IPS DF 6.9 (cell line): Measurements from ENCODE around the gene DNAJB12.
A peak's percentile ranks its signal among the peaks of the same experiment; 100 is the strongest.
"Not testable (repeated sequence)": the region's sequence is repeated elsewhere in the genome, so short reads cannot be mapped to it uniquely, and the experiment has no call there.

ENCODE experiments used
- DNase-seq: peaks from one replicate; pipeline ENCODE4 v3.0.0-alpha.2; 2013; ENCODE audit warnings: low read depth, low spot score
- H3K27ac ChIP-seq: one replicate; pipeline ENCODE4 v1.5.1; 2013; ENCODE audit warnings: low read length, control low read depth
- H3K27me3 ChIP-seq: 2 replicates; pipeline ENCODE4 v1.6.1; 2013; ENCODE audit warnings: mild to moderate bottlenecking, low read length; ENCODE audit not compliant: control insufficient read depth, insufficient read depth
- H3K36me3 ChIP-seq: 2 replicates; pipeline ENCODE4 v1.6.1; 2013; ENCODE audit warnings: low read length; ENCODE audit not compliant: control insufficient read depth, insufficient read depth
- H3K4me1 ChIP-seq: 2 replicates; pipeline ENCODE4 v1.6.1; 2013; ENCODE audit warnings: low read length; ENCODE audit not compliant: control insufficient read depth, insufficient read depth
- H3K4me3 ChIP-seq: 2 replicates; pipeline ENCODE4 v1.5.1; 2013; ENCODE audit warnings: mild to moderate bottlenecking, low read length
- H3K9me3 ChIP-seq: 2 replicates; pipeline ENCODE4 v1.6.1; 2013; ENCODE audit warnings: low read length, inconsistent platforms; ENCODE audit not compliant: control insufficient read depth, insufficient read depth
- WGBS: extraction: QIAGEN DNeasy Blood & Tissue Kit; methylation state at CpG from one replicate; pipeline ENCODE4 v1.1.7; 2013; ENCODE audit warnings: mixed read lengths, missing lambda C conversion rate; ENCODE audit not compliant: insufficient read length, insufficient coverage; 5-methylcytosine and 5-hydroxymethylcytosine counted together

DNAJB12 gene

GRCh38 chr10:72354356-72355213, at the start of gene DNAJB12:
DNAJB12 (minus strand) TSS chr10:72354919; CDS start chr10:72354897, 22 bp downstream.
- peak; percentile 93 for DNase-seq
- Histone ChIP-seq H3K27me3 (no peaks in the 10 kb centered on the region), H3K9me3 (no peaks in the 10 kb centered on the region), H3K27ac (no peak within 1 kb of the TSS), H3K4me3 (peak within 1 kb of the TSS; percentile 81), H3K4me1 (no peaks in the 10 kb centered on the region), H3K36me3 (no peaks in the 10 kb centered on the region)
- WGBS, result no CpG with 5 or more reads among the region's 74 CpGs

- H3K9me3 ChIP-seq, DNase-seq, H3K27ac ChIP-seq, H3K36me3 ChIP-seq, H3K27me3 ChIP-seq, H3K4me3 ChIP-seq, H3K4me1 ChIP-seq: not testable (repeated sequence)
- no CpG with 5 or more reads among the region's 3 CpGs for WGBS
Observed at GRCh38 chr10:72395581-72395980, 40.9 kb upstream of the DNAJB12 start.

- H3K27ac ChIP-seq, result no peak overlapping the region
- no peak overlapping the region for H3K4me3 ChIP-seq
- no peaks in the 10 kb centered on the region for H3K9me3 ChIP-seq
- no peak for DNase-seq
- no CpG with 5 or more reads among the region's 1 CpG for WGBS
- no peaks in the 10 kb centered on the region for H3K4me1 ChIP-seq
- H3K27me3 ChIP-seq, result no peaks in the 10 kb centered on the region
- H3K36me3 ChIP-seq, result no peaks in the 10 kb centered on the region
Observed at GRCh38 chr10:72392571-72392970, 37.9 kb upstream of the DNAJB12 start.

- no CpG with 5 or more reads among the region's 2 CpGs for WGBS
- H3K9me3 ChIP-seq, result no peaks in the 10 kb centered on the region
- no peak overlapping the region for H3K27ac ChIP-seq
- H3K27me3 ChIP-seq, result no peaks in the 10 kb centered on the region
- H3K36me3 ChIP-seq, result no peaks in the 10 kb centered on the region
- H3K4me1 ChIP-seq, result peaks cover under 1% of the 10 kb centered on the region; the same call in 1 of the 2 replicates
- H3K4me3 ChIP-seq, result no peak overlapping the region
- no peak for DNase-seq
Observed at GRCh38 chr10:72390764-72391163, 36.0 kb upstream of the DNAJB12 start.

GRCh38 chr10:72389716-72390115, 35.0 kb upstream of the DNAJB12 start:
- DNase-seq, result no peak
- Histone ChIP-seq H3K27me3 (no peaks in the 10 kb centered on the region), H3K4me3 (no peak overlapping the region), H3K4me1 (peaks cover 4% of the 10 kb centered on the region; the same call in 1 of the 2 replicates), H3K27ac (no peak overlapping the region), H3K9me3 (no peaks in the 10 kb centered on the region), H3K36me3 (no peaks in the 10 kb centered on the region)
- WGBS, result no CpG with 5 or more reads among the region's 5 CpGs

- H3K9me3 ChIP-seq, result no peaks in the 10 kb centered on the region
- H3K4me1 ChIP-seq, result peaks cover 4% of the 10 kb centered on the region; the same call in 1 of the 2 replicates
- H3K4me3 ChIP-seq, result no peak overlapping the region
- WGBS, result no CpG with 5 or more reads among the region's 1 CpG
- H3K27me3 ChIP-seq, result no peaks in the 10 kb centered on the region
- H3K27ac ChIP-seq, result no peak overlapping the region
- no peaks in the 10 kb centered on the region for H3K36me3 ChIP-seq
- DNase-seq, result no peak
Observed at GRCh38 chr10:72389014-72389413, 34.3 kb upstream of the DNAJB12 start.

GRCh38 chr10:72388062-72388461, 33.3 kb upstream of the DNAJB12 start:
- WGBS, result no CpG with 5 or more reads among the region's 5 CpGs
- Histone ChIP-seq H3K27me3 (no peaks in the 10 kb centered on the region), H3K36me3 (no peaks in the 10 kb centered on the region), H3K27ac (no peak overlapping the region), H3K4me1 (peaks cover 4% of the 10 kb centered on the region; the same call in 1 of the 2 replicates), H3K4me3 (no peak overlapping the region), H3K9me3 (no peaks in the 10 kb centered on the region)
- no peak for DNase-seq

- Histone ChIP-seq H3K36me3 (no peaks in the 10 kb centered on the region), H3K9me3 (no peaks in the 10 kb centered on the region), H3K4me3 (no peak overlapping the region), H3K27ac (no peak overlapping the region), H3K4me1 (peaks cover 4% of the 10 kb centered on the region; the same call in 1 of the 2 replicates), H3K27me3 (no peaks in the 10 kb centered on the region)
- no peak for DNase-seq
- WGBS, result no CpG with 5 or more reads among the region's 3 CpGs
Observed at GRCh38 chr10:72386916-72387586, 32.3 kb upstream of the DNAJB12 start.

GRCh38 chr10:72385724-72386123, 31.0 kb upstream of the DNAJB12 start:
- Histone ChIP-seq H3K27me3 (no peaks in the 10 kb centered on the region), H3K4me3 (no peak overlapping the region), H3K36me3 (no peaks in the 10 kb centered on the region), H3K4me1 (peaks cover 4% of the 10 kb centered on the region; the same call in 1 of the 2 replicates), H3K9me3 (no peaks in the 10 kb centered on the region), H3K27ac (no peak overlapping the region)
- no CpG with 5 or more reads among the region's 4 CpGs for WGBS
- no peak for DNase-seq

GRCh38 chr10:72384982-72385381, 30.3 kb upstream of the DNAJB12 start:
- H3K36me3 ChIP-seq, H3K9me3 ChIP-seq, DNase-seq, H3K27me3 ChIP-seq, H3K4me3 ChIP-seq, H3K27ac ChIP-seq, H3K4me1 ChIP-seq: not testable (repeated sequence)
- WGBS, result no CpG with 5 or more reads among the region's 7 CpGs
